ENCODE measurements around the gene CRYBA1.
A peak's percentile ranks its signal among the peaks of the same experiment; 100 is the strongest.

CRYBA1 gene

DNA sequence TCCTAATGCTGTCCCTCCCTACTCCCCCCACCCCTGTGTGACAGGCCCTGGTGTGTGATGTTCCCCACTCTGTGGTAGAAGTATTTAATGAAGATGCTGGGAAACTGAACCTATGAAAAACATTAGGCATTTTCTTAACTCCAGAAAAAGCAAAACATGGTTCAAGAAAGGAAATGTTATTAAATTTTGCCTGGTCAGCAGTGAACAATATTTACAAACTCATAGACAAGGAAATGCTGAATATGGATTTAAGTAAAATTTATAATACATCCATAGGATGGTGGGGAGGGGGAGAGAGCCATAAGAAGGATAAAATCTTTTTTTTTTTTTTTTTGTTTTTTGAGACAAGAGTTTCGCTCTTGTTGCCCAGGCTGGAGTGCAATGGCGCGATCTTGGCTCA lies 10.8 kb upstream of the CRYBA1 start:
- no peak overlapping the region for H3K4me3 ChIP-seq
- no peak overlapping the region for H3K27ac ChIP-seq

DNA sequence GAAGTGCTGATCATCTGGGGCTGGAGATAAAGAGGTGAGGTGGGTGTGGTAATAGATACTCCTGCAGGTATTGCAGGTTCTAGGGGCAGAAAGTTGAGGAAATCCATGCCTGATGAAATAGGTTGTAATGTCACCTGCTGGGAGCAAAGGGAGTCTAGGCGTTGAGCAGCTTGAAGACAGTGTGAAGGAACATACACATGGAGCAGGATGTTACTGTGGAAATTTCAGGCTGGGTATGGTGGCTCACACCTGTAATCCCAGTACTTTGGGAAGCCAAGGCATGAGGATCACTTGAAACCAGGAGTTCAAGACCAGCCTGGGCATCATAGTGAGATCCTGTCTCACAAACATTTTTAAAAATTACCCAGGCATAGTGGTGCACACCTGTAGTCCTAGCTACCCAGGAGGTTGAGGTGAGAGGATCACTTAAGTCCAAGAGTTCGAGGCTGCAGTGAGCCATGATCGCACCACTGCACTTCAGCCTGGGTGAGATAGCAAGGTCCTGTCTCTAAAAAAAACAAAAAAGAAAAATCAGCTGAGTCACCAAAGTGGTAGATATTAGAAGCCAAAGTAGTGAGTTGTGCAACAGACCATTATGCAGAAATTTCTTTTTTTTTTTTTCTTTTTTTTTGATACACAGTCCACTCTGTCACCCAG lies 9.1 kb upstream of the CRYBA1 start:
- Histone ChIP-seq H3K4me3 (no peak overlapping the region), H3K27ac (peak overlapping the region in 1 of 21 experiments; percentile 43)

DNA sequence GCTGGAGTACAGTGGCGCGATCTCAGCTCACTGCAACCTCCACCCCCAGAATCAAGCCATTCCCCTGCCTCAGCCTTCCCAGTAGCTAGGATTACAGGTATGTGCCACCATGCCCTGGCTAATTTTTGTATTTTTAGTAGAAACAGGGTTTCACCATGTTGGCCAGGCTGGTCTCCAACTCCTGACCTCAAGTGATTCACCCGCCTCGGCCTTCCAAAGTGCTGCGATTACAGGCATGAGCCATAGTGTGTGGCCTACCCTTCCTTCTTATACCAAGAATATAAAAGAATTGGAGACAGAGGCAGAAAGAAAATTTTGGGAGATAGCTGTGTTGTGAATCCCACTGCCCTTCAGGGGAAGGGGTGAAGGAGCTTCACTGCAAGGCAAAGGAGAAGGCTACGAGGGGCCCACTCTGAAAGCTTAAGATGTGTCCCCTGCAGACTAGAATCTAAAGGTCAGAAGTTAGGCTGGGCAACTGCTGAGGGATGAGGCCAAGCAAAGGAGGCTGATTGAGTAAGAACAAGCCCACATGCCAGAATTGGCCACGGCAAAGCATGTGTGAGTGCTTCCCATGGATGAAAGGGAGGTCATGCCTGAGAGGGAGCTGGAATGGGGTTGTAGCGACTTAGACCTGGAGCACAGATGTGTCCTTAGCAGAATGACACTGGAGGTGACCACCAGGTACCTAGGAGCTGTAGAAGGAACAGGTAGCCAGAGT lies 8.4 kb upstream of the CRYBA1 start:
- peak overlapping the region in 2 of 21 experiments; percentile 23 to 40 for H3K27ac ChIP-seq
- H3K4me3 ChIP-seq: no peak overlapping the region

DNA sequence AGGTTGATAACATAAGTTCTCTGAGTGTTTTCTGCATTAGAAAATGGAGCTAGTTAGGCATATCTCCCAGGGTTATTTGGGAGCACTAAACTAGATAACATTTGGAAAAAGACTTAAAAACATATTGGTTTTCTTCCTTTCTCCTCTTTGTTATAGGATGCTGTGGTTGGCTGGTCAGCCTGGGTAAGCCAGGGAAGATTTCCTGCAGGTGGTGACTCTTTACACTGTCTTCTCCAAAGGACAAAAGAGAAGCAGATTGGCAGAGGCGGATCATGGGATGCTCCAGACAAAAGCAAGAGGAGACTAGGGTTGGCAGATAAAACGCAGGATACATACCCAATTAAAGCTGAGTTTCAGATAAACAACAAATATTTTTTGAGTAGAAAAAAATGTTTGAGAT lies 6.2 kb upstream of the CRYBA1 start:
- peak overlapping the region in 10 of 21 experiments; percentile 3 to 76 (median 39) for H3K27ac ChIP-seq
- H3K4me3 ChIP-seq: no peak overlapping the region

DNA sequence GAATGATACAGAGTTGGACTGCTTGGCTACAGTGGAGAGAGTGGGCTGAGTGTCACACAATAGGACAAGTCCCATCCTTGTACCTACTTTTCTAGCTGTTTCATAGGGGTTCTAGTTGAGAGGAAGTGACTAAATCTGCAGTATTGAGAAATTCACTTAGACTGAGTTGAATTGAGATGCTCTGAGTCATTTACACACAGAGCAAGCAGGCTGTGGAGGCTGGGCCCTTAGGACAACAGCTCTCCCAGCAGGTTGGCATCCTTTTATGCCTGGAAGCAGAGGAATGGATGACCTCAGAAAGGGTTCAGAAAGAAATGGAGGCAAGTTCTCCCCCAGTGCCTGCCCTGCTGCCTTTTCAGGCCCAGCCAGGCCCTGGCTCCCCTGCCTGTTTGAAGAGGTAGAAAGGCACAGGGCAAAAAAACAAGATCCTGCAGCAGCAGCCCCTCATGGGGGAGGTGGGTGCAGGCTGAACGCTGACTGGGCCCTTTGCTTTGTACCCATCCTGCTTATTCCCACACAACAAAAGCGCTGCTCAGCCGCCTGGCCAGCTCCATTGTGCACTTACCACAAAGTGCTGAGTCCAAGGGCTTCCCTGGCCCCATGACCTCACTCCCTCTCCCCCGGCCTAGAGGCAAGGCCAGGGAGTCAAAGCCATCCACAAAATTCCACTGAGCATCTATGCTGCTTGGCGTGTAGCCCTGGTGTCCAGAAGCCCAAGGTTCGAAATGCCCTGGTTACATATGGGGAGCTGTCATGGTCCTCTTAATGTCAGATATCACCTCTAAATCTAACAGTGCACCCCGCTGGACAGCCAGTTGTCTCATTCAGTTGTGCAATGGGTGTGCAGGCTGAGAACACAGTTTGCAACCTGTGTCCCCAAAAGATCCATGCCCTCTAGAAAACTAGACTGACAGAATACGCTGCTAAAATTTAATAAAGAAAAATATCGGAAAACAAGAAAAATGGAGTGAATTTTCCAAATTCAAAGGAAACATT lies 5.4 kb upstream of the CRYBA1 start:
- Histone ChIP-seq H3K27ac (peak overlapping the region in 13 of 21 experiments; percentile 2 to 76 (median 36)), H3K4me3 (no peak overlapping the region)

DNA sequence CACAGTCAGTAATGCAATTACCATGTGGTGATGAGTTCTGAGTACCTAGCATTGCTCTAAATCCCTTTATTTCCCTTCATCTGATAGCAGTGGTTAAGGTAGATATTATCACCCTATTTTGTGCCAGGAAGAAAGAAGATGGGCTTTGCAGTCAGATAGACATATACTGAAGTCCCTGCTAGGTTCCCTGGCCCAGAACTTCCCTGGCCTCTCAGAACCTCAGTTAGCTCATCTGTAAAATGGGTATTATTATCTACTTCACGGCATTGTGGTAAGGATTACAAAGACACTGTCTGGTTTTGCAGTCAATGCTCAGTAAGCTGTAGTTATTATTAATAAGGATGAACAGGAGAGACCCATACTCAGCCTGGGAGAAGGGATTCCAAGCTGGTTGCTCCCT lies 4.6 kb upstream of the CRYBA1 start:
- peak overlapping the region in 1 of 21 experiments; percentile 63 for H3K27ac ChIP-seq

DNA sequence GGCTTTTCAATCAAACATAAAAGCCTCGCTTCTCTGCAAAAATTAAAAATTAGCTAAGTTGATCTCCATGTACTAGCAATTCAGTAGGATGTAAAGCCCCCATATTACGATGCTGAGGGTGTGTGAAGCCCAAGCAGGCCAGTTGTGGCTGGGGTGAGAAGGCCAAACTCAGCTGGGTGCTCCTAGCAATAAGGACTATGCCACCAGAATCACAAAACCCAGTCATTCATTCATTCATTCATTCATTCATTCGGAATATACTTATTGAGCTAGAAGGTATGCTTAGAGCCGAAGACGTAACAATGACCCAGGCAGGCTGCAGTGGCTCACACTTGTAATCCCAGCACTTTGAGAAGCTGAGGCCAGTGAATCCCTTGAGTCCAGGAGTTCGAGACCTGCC lies 3.9 kb upstream of the CRYBA1 start:
- Histone ChIP-seq H3K27ac (no peak overlapping the region), H3K4me3 (no peak overlapping the region)

More for the DNA sequence above, 4.6 kb upstream of the CRYBA1 start:
- H3K4me3 ChIP-seq: no peak overlapping the region

DNA sequence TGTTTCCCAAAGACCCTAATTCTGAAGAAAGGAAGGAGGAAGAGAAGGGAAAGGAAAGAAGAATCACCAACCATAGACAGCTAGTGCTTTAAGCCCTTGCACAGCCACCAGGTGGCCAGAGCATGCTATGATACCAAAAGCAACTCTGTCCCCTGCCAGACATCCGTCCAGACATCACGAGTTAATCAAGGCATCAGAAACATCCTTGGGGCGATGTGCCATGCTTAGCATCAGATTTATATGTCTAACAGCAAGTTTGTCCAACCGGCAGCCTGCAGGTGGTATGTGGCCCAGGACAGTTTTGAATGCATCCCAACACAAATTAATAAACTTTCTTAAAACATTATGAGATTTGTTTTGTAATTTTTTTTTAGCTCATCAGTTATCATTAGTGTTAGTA lies 2.9 kb upstream of the CRYBA1 start:
- H3K27ac ChIP-seq: no peak overlapping the region
- H3K4me3 ChIP-seq: no peak overlapping the region

DNA sequence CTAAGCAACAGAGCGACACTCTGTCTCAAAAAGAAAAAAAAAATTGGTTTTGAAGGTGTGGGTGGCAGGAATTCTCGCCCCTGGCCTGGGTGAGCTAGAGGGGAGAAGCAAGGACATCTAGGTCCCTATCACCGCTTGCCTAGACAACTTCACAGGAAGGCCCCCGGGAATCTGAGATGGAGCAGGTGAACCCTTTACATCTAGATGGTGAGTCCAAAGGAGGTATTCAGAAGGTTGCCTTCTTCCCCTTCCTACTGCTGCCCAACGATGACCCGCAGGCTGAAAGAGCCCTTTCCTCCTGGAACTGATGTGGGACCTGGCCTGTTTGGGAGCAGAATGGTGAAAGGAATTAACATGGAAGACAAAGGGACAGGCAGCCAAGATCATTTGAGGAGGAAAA lies 1.3 kb upstream of the CRYBA1 start:
- no peak overlapping the region for H3K4me3 ChIP-seq
- no peak overlapping the region for H3K27ac ChIP-seq

DNA sequence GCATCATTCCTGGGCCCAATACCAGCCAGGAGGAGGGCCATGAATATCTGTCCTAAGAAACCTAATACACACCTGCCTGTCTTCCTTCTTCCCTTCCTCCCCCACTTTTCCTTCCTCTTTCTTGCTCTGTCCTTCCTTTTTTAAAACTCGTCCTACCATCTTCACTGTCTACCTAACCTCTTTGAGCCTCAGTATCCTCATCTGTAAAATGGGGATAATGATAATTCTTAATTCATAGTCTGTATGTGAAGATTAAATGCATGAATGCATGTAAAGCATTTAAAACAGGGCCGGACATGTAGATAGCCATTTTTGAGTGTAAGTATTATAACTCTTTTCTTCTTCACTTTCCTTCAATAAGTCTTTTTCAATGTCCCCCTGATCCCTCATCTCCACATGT lies 560 bp downstream of the CRYBA1 start:
- H3K4me3 ChIP-seq: no peak overlapping the region
- H3K27ac ChIP-seq: no peak overlapping the region

DNA sequence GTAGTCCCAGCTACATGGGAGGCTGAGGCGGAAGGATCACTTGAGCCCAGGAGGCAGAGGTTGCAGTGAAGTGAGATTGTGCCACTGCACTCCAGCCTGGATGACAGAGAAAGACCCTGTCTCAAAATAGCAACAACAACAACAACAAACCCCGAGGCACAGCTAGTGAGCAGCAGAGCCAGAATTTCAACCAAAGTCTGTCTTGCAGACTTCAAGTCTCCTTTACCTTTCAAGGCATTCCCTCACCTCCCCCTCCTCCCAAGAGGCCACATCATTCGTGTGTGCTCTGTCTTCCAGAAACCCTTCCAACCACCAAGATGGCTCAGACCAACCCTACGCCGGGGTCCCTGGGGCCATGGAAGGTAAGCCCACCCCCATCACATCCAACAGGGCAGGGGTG lies 2.2 kb downstream of the CRYBA1 start:
- no peak overlapping the region for H3K27ac ChIP-seq
- no peak overlapping the region for H3K4me3 ChIP-seq

DNA sequence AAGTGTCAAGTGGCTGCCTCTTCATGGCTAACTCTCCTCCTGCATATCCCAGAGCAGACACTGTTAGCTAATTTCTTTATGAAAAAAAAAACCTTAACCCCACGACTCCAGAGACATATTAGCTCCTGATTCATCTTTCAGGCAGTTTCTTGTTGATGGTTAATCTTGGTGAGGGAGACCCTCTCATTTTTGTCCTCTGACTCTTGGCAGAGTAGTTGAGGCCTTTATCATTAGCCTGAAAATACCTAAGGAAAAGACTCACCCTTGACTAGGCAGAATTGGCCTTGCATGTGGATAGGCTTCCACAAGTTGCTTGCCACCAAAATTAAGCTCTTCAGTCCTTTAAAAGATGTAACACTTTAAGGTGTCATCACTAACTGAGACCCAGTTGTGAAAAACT lies 4.0 kb downstream of the CRYBA1 start:
- no peak overlapping the region for H3K4me3 ChIP-seq

DNA sequence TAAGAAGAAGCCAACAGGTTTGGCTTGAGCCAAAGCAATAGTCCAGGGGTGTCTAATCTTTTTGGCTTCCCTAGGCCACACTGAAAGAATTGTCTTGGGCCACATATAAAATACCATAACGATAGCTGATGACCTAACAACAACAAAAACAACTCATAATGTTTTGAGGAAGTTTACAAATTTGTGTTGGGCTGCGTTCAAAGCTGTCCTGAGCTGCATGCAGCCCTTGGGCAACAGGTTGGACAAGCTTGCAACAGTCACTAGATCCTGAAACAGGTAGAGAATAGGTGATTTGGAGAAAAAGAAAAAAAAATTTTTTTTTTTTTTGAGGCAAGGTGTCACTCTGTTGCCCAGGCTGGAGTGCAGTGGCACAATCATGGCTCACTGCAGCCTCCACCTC lies 4.5 kb downstream of the CRYBA1 start:
- H3K27ac ChIP-seq: no peak overlapping the region
- H3K4me3 ChIP-seq: no peak overlapping the region

More for the DNA sequence above, 4.0 kb downstream of the CRYBA1 start:
- no peak overlapping the region for H3K27ac ChIP-seq

DNA sequence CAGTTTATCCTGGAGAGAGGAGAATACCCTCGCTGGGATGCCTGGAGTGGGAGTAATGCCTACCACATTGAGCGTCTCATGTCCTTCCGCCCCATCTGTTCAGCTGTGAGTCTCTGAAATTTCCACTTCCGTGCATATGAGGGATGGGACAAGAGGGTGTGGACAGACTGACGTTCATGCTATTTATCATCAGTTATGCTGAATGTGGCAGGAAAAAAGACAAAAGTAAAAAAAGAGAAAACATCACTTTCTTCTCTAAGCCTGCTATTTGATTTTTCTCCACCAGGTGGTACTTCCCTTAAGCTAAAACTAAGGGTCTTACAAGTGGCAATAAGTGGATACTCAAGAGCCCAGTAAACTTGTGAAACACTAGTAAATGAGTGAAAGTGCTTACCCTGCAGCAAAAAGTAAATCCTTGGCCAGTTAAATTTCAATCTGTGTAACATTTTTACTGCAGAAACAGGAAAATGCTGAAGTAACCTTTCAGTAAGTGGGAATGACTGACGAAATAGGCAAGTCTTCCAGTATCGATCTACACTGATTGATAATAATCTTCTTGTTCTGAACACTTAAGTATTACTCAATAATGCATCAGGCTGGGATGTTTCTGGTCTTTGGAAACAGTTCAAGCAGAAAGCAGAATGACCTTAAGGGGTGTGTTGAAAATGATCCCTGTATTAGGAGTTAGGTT lies 5.6 kb downstream of the CRYBA1 start:
- Histone ChIP-seq H3K4me3 (no peak overlapping the region), H3K27ac (no peak overlapping the region)

DNA sequence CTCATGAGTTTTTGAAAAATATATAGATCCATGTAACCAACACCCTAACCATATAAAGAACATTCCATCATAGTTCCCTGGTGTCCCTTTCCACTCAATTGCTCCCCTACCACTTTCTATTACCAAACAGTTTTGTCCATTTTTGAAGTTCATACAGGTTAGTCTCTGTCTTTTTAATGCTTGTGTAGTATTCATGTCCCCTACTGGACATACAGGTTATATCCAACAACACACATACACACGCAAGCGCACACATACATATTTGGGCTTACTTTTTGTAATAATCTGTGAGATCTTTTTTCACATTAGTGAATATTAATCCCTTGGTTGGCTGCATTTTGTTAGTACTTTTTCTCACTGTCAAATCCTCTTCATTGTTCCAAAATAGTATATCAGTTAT lies 6.4 kb downstream of the CRYBA1 start:
- Histone ChIP-seq H3K27ac (no peak overlapping the region), H3K4me3 (no peak overlapping the region)

DNA sequence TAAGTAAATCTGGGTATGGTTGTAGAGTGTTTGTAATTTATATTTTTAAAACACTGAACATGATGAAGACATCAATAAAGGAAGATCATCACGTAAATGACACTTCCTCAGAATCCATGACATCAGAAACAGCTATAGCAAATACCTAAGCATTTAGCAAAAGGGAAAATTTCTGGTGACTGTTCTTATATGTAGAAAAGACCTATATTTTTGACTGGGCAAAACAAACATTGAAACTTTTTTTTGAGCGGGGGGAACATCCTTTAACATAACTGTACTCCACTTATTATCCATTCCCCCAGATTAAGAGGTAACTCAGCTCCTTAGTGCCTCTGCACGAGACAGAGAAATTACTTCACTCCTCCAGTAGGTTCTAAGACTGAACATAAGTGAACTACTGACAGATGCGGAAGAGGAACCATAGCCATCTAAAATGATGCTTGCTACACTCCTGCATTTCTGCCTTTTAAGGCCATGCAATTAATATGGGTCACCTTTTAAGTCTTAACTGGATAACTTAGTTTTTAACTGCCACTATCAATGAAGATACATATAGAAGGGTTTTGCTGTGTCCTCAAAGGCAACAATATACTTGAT lies 9.4 kb downstream of the CRYBA1 start:
- no peak overlapping the region for H3K4me3 ChIP-seq

DNA sequence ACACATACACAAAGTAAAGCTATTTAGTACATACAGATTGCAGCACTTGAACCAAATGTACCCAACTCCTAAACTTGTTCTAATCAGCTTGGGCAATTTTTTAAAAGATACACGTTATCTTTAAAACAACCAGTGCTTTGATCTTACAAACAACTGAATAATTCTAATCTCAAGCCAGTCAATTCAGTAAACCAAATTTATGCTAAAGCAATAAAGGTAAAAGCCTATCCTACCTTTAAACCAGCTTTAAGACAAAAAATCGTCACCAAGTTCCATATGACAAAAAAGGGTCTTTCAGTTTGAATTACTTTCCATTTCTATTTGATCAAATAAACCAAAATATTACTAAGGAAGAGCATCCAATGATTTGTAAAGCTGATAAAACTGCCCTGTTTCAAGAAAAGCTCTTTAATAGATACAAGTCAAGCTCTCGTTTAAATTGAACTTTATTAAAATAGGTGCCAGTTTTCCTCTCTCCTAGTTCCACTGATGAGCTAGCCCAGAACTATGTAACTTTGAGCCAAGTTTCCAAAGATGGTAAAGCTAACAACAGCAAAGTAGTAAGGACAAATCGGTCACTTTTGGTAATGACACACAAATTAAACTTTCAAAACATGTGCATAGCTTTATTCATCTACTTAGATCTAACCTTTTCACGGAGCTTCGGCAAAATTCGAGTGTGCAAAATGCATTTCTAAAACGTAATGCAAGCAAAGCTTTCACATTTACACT lies 10.2 kb downstream of the CRYBA1 start:
- Histone ChIP-seq H3K4me3 (no peak overlapping the region), H3K27ac (peak overlapping the region in 2 of 21 experiments; percentile 3 to 14)

More for the DNA sequence above, 9.4 kb downstream of the CRYBA1 start:
- no peak overlapping the region for H3K27ac ChIP-seq

DNA sequence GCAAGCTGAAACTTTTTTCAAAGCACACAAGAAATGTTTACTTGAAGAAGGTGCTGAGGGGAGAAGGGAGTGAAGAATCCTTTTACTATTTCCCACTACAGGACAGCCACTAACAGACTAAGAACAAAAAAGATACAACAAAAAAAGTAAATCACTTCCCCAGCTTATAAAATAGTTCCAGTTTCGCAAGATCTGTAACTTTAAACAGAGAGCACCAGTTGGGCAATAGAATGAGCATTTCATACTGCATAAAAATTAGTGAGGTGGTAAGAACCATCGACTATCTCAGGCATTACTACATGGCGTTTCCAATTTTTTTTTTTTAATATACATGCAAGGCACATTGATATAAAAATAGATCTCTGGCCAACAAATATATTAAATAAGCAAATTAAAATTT lies 11.1 kb downstream of the CRYBA1 start:
- H3K4me3 ChIP-seq: no peak overlapping the region
- H3K27ac ChIP-seq: peak overlapping the region in 1 of 21 experiments; percentile 3

DNA sequence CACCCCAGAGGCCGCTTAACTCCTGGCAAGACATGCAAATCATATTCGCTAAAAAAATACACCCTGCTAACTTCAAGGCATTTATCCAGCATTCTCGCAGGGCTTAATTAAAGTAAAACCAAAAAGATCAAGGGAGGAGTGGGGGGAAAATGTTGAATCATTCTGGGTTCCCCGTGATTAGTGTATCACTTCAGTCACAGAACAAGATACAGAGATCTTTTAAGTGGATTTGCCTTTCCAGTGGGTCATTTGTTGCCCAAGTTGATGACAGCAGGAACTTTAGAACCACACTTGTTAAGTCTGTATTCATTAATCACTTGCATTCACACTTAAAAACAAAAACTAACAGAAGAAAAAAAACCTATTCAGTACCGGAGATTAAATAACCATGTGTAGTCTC lies 17.3 kb downstream of the CRYBA1 start:
- no peak overlapping the region for H3K27ac ChIP-seq
- no peak overlapping the region for H3K4me3 ChIP-seq

All from skin epidermis (tissue), 12 donors.